Fibroblast of skin of left quadriceps (primary cell): ENCODE data around the gene VPREB3.
A peak's percentile ranks its signal among the peaks of the same experiment; 100 is the strongest.
"Not testable (repeated sequence)": the region's sequence is repeated elsewhere in the genome, so short reads cannot be mapped to it uniquely, and the experiment has no call there.

Source experiments
- DNase-seq, 2 experiments: peaks; one replicate each; pipeline ENCODE4 v3.0.0-alpha.2; 2013; ENCODE audit warnings: low read depth in 2 of 2

Gene VPREB3

DNA sequence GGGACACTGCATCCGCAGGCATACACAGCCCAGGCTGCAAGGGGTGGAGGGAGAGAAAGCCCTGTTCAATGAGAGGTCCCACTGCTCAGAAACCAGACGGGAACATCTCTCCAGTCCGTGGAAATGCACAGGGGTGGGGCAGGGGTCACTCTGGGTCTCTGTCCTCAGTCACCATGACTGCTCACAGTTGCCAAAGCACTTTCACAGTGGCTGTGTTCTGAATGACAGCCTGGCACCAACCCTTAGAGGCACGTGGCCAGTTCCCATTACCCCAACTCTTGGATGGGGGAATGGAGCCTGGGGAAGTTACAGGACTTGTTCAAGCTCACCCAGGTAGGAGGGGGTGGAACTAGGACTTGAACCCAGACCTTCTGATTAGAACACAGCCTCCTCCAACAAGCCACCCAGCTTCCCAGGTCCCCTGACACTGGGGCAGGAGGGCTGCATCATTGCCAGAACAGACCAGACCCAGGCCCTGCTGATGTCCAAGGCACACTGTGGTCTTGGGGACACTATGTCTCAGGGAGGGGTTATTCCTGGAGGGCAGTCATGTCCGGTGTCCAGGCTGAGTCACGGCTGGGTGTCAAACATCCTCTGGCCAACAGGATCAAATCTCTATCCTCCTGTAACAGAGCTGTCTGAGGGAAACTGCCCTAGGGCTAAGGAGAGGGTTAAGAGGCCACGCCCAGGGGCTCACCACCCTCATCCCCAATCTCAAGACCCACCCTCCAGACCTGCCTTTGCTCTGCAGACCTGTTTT lies 11.5 kb downstream of the VPREB3 start:
- no peak for DNase-seq

DNA sequence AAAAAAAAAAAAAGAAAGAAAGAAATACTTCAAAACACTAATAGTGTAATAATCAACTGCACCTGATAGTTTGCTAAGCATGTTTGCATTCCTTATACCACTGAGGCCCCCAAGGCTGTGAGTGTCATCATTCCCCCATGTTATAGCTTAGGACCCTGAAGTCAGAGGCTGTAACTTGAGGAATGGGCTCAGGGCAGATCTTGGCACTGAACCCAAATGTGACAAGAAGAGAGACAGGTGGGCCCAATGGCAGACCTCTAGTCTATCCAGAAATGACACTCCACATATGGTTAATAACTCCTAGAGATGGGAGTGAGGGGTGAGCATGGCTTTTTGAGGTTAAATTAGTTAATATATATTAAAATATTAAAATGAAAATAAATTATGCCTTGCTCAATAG lies 16.5 kb downstream of the VPREB3 start:
- no peak for DNase-seq

- not testable (repeated sequence) for DNase-seq
These were observed 26.1 kb downstream of the VPREB3 start for GRCh38 chr22:23728108-23728507.

DNA sequence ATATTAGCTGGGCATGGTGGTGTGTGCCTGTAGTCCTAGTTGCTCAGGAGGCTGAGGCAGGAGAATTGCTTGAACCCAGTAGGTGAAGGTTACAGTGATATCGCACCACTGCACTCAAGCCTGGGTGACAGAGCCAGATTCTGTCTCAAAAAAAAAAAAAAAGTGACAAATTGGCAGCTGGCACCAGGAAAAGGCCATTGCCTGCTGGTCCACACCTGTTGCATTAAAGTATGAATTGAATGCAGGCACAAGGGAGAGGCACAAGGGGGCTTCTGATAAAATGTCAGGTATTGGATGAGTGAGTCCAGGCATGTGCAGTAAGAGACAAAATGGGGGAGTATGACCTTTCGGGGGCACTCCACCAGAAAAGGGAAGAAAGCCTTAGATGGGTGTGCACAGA lies 31.5 kb downstream of the VPREB3 start:
- no peak for DNase-seq

DNA sequence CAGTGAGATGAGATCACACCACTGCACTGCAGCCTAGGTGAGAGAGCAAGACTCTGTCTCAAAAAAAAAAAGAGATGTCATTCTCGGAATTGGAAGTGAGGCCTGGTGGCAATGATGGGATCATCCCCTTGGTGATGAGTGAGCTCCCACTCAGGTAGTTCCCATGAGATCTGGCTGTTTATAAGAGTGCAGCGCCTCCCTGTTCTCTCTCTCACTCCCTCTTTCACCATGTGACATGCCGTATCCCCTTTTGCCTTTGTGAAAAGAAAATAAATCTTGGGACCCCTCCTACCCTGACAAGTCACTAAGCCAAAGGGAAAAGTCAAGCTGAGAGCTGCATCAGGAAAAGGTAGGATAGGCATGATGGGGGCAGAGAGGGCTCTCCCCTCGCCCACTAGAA lies 32.1 kb downstream of the VPREB3 start:
- no peak for DNase-seq

- no peak for DNase-seq
These were observed 33.4 kb downstream of the VPREB3 start for GRCh38 chr22:23720855-23721254.

- no peak for DNase-seq
These were observed 35.7 kb downstream of the VPREB3 start for GRCh38 chr22:23718371-23719165.

DNA sequence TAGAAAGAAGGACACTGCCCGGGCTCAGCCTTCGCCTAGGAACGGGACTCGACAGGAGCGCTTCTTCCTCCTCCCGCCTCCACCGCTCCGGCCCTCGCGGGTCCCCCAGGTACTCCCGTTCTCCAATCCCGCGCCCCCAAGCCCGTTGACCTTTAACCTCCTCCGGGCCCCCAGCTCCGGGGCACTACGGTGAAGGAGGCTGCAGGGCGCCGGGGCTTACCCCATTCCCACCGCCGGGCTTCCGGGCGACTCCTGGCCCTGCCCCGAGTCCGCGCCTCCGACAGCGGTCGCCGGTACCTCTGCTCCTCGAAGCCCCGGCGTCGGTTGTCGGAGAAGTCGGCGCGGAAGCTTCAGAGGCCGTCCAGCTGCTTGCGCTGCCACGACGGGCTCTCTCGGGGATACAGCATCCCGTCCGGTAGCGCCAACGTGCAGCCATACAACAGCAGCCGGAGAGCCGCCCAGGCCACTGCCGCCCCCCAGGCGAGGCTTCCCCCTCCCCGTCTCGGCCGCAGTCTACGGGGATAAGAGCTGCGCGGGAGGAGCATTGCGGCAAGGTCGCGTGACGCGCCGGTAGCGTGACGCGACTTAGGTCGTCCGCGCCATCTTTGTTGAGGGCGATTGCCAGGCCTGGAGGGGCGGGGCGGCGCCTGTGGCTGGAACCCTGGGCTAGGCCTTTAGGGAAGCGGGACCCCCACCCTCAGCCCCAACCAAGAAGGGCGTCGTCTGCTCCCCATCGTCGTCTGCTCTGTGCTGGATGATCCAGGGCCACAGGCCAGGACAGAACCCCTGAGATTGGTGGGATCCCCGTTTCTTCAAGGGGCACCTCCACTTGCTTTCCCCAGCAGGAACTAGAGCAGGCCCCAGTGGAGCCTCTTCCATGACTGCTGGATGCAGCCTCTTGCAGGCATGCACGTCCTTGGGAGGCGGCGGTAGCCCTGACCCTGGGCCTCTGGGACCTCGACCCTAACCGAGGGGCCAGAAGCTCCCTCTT lies 37.1 kb downstream of the VPREB3 start:
- DNase-seq: peak; percentile 73 to 74

DNA sequence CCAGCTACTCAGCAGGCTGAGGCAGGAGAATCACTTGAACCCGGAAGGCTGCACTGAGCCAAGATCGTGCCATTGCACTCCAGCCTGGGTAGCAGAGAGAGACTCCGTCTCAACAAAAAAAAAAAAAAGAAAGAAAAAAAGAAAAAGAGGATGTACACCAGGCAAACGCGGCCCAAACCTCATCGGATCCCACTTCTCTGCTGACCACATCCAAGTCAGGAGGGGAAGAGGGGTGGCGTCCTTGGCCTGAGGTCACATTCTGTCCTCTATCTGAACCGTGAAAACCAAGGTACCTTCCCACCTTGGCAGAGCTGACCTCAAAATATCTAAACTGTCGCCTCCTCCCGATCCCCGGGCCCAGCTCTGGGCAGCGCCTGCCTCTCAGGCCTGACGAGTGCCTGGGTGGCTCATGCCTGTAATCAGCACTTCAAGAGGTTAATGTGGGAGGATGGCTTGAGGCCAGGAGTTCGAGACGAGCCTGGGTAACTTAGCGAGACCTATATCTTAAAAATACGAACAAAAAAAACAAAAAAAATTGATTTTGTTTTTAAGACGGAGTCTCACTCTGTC lies 38.3 kb downstream of the VPREB3 start:
- no peak for DNase-seq

DNA sequence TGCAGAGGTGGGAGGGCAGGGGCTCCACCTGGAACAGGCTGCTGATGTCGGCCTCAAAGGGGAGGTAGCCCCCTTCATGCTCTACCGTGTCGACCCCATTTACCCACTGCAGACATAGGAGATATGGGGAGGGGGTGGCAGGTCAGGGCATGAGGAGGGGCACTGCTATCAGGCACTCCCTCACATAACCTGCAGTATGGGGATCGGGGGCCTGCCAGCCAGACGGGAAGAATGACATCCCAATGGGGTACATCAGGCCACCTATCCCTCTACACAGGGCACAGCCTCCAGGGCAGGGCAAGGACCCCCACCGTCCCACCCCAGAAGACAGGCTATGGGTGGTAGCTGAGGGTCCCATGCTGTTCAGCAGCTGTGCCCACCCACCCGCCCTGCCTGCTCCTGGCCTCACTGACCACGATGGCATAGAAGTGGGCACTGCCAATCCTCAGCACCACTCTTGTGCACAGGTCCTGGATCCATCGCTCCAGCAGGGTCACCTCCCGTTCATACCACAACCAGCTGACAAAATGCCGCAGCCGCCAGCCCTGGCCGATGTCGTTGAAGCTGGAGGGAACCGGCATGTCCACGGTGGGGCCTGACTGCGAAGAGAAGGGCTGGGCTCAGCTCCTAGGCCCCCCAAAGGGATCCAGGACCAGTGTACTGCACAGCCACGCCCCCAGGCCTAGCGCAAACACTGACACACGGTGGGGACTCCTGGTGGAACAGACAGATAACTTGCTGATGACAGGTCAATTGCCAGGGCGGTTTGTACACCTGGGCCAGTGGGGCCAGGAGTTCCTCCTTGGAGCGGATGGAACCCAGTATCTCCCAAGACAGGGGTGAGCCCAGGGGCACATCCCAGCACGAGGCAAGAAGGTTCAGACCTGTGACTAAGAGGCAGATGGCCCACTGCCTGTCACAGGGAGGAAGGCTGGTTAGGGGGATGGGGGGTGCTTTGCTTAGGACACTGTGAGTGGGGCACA lies 39.3 kb downstream of the VPREB3 start:
- DNase-seq: no peak

GRCh38 chr22:23713696-23714595 lies 40.3 kb downstream of the VPREB3 start:
- DNase-seq: no peak

- no peak for DNase-seq
These were observed 42.0 kb downstream of the VPREB3 start for GRCh38 chr22:23712256-23712655.

DNA sequence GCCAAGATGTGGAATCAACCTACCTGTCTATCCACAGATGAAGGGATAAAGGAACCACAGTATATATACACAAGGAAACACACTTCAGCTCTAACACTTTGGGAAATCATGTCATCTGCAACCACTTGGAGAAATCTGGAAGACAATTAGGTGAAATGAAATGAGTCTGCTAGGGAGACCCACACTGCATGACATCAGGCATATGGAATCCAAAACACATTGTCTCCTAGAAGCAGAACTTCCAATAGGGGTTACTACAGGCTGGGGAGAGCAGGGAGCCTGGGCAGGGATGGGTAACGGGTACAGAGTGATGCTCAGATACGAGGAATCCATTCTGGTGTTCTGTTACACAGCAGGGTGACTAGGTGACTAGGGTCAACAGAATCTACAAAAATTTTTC lies 45.1 kb downstream of the VPREB3 start:
- peak; percentile 20 to 26 for DNase-seq

- DNase-seq: no peak
These were observed 46.0 kb downstream of the VPREB3 start for GRCh38 chr22:23708270-23708669.

GRCh38 chr22:23705358-23705757 lies 48.9 kb downstream of the VPREB3 start:
- DNase-seq: no peak

DNA sequence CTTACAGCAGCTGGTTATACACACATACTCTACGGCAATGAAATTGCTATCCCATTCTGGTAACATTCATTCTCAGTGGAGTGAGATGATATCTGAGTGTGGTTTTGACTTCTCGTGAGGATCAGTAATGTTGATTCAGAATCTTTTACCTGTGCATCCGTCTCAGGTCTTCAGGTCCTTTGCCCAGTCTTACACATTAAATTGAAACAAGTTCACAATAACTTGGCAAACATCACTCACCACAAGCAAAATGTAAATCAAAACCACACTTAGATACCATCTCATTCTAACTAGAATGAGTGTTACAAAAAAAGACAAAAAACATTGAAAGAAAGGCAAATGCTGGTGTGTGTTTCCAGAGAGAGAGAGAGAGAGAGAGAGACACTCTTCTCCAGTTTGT lies 49.4 kb downstream of the VPREB3 start:
- DNase-seq: no peak

GRCh38 chr22:23704062-23704461 lies 50.2 kb downstream of the VPREB3 start:
- no peak for DNase-seq
